A549 (cell line): Measurements from ENCODE around the gene DLG2. TPM values are rescaled to one million over a fixed set of nuclear protein-coding genes. Genes with fewer than 3 reads are reported as not detected.

Experiments
- ATAC-seq, 2 experiments: fragments of 200-7000 bp in 1 of 2; fragments of >200 bp in 1 of 2; cut with Nextera tagmentation in 1 of 2; cut with Tn5 transposase in 1 of 2; 3 replicates each; pipeline versions ENCODE4 v1.8.0 to v1.9.1; 2018 to 2020; ENCODE audit warnings: mild to moderate bottlenecking in 1 of 2, moderate library complexity in 1 of 2
- CTCF ChIA-PET: fragments of 300-600 bp; sonication (Branson Sonifier 250); formaldehyde crosslinking; extraction: SDS; loops from one replicate; lab custom pipeline; 2021; ENCODE audit warnings: antibody characterized with exemption, inconsistent platforms; lab: Yijun Ruan, JAX
- POLR2A ChIA-PET: fragments of 350-600 bp; formaldehyde crosslinking; extraction: SDS; loops from one replicate; lab custom pipeline; 2021; ENCODE audit warnings: antibody characterized with exemption, inconsistent platforms; lab: Yijun Ruan, JAX
- DNase-seq, 2 experiments: peaks; one replicate each; pipeline versions ENCODE4 v3.0.0 to v3.0.0-alpha.2; 2011 to 2016; ENCODE audit warnings: low read depth in 1 of 2, low spot score in 1 of 2
- FAIRE-seq: peaks from 2 replicates; lab custom pipeline; 2011; peaks lifted over from hg19 to GRCh38; lab: Jason Lieb, UNC
- H3K27ac ChIP-seq, 2 experiments: fragments of >200 bp; sonication (Bioruptor Twin); formaldehyde crosslinking; 3 replicates each; pipeline ENCODE4 v1.5.1; 2016 to 2017
- H3K4me1 ChIP-seq: fragments of >200 bp; sonication (Bioruptor Twin); formaldehyde crosslinking; 3 replicates; pipeline ENCODE4 v1.6.1; 2016
- H3K4me2 ChIP-seq: fragments of >200 bp; sonication (Bioruptor Twin); formaldehyde crosslinking; 3 replicates; pipeline ENCODE4 v1.6.1; 2016
- H3K4me3 ChIP-seq: fragments of >200 bp; sonication (Bioruptor Twin); formaldehyde crosslinking; 3 replicates; pipeline ENCODE4 v1.5.1; 2016
- H3K9me3 ChIP-seq: fragments of >200 bp; sonication (Bioruptor Twin); formaldehyde crosslinking; 3 replicates; pipeline ENCODE4 v1.6.1; 2016
- BHLHE40 ChIP-seq: IDR thresholded peaks from 2 replicates; pipeline ENCODE4 v1.6.1; 2012; ENCODE audit warnings: low read depth, low read length, inconsistent platforms
- CEBPB ChIP-seq, 2 experiments: fragments of >200 bp in 1 of 2; sonication (Bioruptor Twin) in 1 of 2; formaldehyde crosslinking in 1 of 2; IDR thresholded peaks; 2 replicates each; pipeline ENCODE4 v1.6.1; 2012 to 2016
- CHD2 ChIP-seq: fragments of 150-350 bp; IDR thresholded peaks from 2 replicates; pipeline ENCODE4 v1.6.1; 2014; ENCODE audit warnings: low read length; ENCODE audit not compliant: partially characterized antibody
- E2F6 ChIP-seq: IDR thresholded peaks from 2 replicates; pipeline ENCODE4 v1.6.1; 2012; ENCODE audit warnings: low read depth, borderline replicate concordance
- EHMT2 ChIP-seq: fragments of 200-600 bp; sonication (generic); IDR thresholded peaks from 2 replicates; pipeline ENCODE4 v1.6.1; 2016; ENCODE audit warnings: antibody characterized with exemption, low read depth, mild to moderate bottlenecking, moderate library complexity
- ELK1 ChIP-seq: fragments of 150-350 bp; IDR thresholded peaks from 2 replicates; pipeline ENCODE4 v1.6.1; 2014; ENCODE audit warnings: low read depth, mild to moderate bottlenecking, low read length
- EP300 ChIP-seq, 2 experiments: fragments of >200 bp; sonication (Bioruptor Twin); formaldehyde crosslinking; IDR thresholded peaks; 2 replicates in 1 of 2; 3 replicates in 1 of 2; pipeline ENCODE4 v1.6.1; 2016 to 2017
- FOSB ChIP-seq: fragments of 250-450 bp; sonication (Bioruptor Pico); IDR thresholded peaks from 2 replicates; pipeline ENCODE4 v1.5.0; 2020; ENCODE audit warnings: mild to moderate bottlenecking, moderate library complexity
- FOXS1 ChIP-seq: fragments of 250-450 bp; sonication (Bioruptor Pico); IDR thresholded peaks from 2 replicates; pipeline ENCODE4 v1.5.0; 2020; ENCODE audit warnings: mild to moderate bottlenecking, moderate library complexity
- HES2 ChIP-seq: fragments of >200 bp; sonication (Bioruptor Twin); formaldehyde crosslinking; IDR thresholded peaks from 2 replicates; pipeline ENCODE4 v1.6.1; 2016
- HMGXB4 ChIP-seq: fragments of 250-450 bp; sonication (Bioruptor Pico); IDR thresholded peaks from 2 replicates; pipeline ENCODE4 v1.5.0; 2021; ENCODE audit warnings: mild to moderate bottlenecking, moderate library complexity, borderline replicate concordance
- HOXA7 ChIP-seq: fragments of 250-450 bp; sonication (Bioruptor Pico); IDR thresholded peaks from 2 replicates; pipeline ENCODE4 v1.5.0; 2020; ENCODE audit warnings: mild to moderate bottlenecking, moderate library complexity
- HOXB13 ChIP-seq: fragments of 250-450 bp; sonication (Bioruptor Pico); IDR thresholded peaks from 2 replicates; pipeline ENCODE4 v1.5.0; 2020; ENCODE audit warnings: low read depth, mild to moderate bottlenecking, moderate library complexity
- KDM5A ChIP-seq: fragments of 200-600 bp; sonication (generic); IDR thresholded peaks from 2 replicates; pipeline ENCODE4 v1.6.1; 2016; ENCODE audit warnings: antibody characterized with exemption, mild to moderate bottlenecking
- MAFK ChIP-seq: fragments of 450-650 bp; IDR thresholded peaks from 2 replicates; pipeline ENCODE4 v1.6.1; 2014; ENCODE audit not compliant: partially characterized antibody
- NFE2L2 ChIP-seq: fragments of 150-350 bp; conservative IDR thresholded peaks from 2 replicates; pipeline ENCODE4 v1.6.1; 2014; ENCODE audit warnings: low read length
- NPAS2 ChIP-seq: fragments of 250-450 bp; sonication (Bioruptor Pico); IDR thresholded peaks from 2 replicates; pipeline ENCODE4 v1.8.0; 2022; ENCODE audit warnings: mild to moderate bottlenecking, moderate library complexity, borderline replicate concordance
- PBX3 ChIP-seq: IDR thresholded peaks from 2 replicates; pipeline ENCODE4 v1.6.1; 2012
- PHF8 ChIP-seq: fragments of 200-600 bp; sonication (generic); IDR thresholded peaks from 2 replicates; pipeline ENCODE4 v1.6.1; 2016; ENCODE audit warnings: low read depth, mild to moderate bottlenecking, antibody characterized with exemption, moderate library complexity, borderline replicate concordance
- RAD21 ChIP-seq, 2 experiments: fragments of >200 bp in 1 of 2; sonication (Bioruptor Twin) in 1 of 2; formaldehyde crosslinking in 1 of 2; IDR thresholded peaks in 1 of 2; conservative IDR thresholded peaks in 1 of 2; 2 replicates in 1 of 2; 3 replicates in 1 of 2; pipeline ENCODE4 v1.6.1; 2012 to 2018; ENCODE audit warnings: inconsistent platforms in 1 of 2
- RARB ChIP-seq: fragments of 250-450 bp; sonication (Bioruptor Pico); IDR thresholded peaks from 2 replicates; pipeline ENCODE4 v1.8.0; 2021; ENCODE audit warnings: mild to moderate bottlenecking, moderate library complexity
- REST ChIP-seq: fragments of 200-600 bp; sonication (generic); IDR thresholded peaks from 2 replicates; pipeline ENCODE4 v1.6.1; 2016; ENCODE audit warnings: antibody characterized with exemption, mild to moderate bottlenecking, moderate library complexity
- RFX5 ChIP-seq: fragments of 450-650 bp; IDR thresholded peaks from 2 replicates; pipeline ENCODE4 v1.7.1; 2014; ENCODE audit warnings: antibody characterized with exemption, mild to moderate bottlenecking, moderate library complexity
- SMC3 ChIP-seq: fragments of >200 bp; sonication (Bioruptor Twin); formaldehyde crosslinking; IDR thresholded peaks from 3 replicates; pipeline ENCODE4 v1.6.1; 2018; ENCODE audit warnings: inconsistent platforms
- SREBF2 ChIP-seq: fragments of 450-650 bp; IDR thresholded peaks from 2 replicates; pipeline ENCODE4 v1.6.1; 2014; ENCODE audit warnings: mild to moderate bottlenecking, moderate library complexity
- TFCP2L1 ChIP-seq: fragments of 250-450 bp; sonication (Bioruptor Pico); IDR thresholded peaks from 2 replicates; pipeline ENCODE4 v1.5.0; 2021; ENCODE audit warnings: mild to moderate bottlenecking
- WGBS: methylation state at CpG from one replicate; pipeline ENCODE4 v1.1.6; 2017; ENCODE audit errors: missing lambda C conversion rate; 5-methylcytosine and 5-hydroxymethylcytosine counted together
- polyA plus RNA-seq, 4 experiments: library from polyadenylated mRNA; depleted of rRNA in 3 of 4; stranded (reverse); fragments of >200 nt; fragmentation: RNase III in 1 of 4; extraction: RNeasy Plus Mini Kit Qiagen cat#74134 plus additional on column Dnase treatment in 1 of 4; gene quantifications; 2 replicates in 3 of 4; 3 replicates in 1 of 4; pipeline ENCODE4 v1.2.3, GENCODE V29; 2011 to 2017

Gene DLG2
- polyA plus RNA-seq, 2 of the 4 experiments (the other 2 are of a cell fraction), result 0.26 to 0.79 TPM

- Histone ChIP-seq H3K9me3 (no peaks in the 10 kb centered on the region), H3K4me3 (no peak overlapping the region), H3K4me2 (no peak overlapping the region), H3K27ac (no peak overlapping the region), H3K4me1 (no peaks in the 10 kb centered on the region)
- ATAC-seq, result no peak
- no peak for DNase-seq
- no peak for FAIRE-seq
- POLR2A ChIA-PET, result no interaction called here
- TF ChIP-seq HMGXB4 (CRISPR knock-in tag), result no peak
- TF ChIP-seq TFCP2L1 (CRISPR knock-in tag), result no peak
- no peak for TF ChIP-seq ELK1
- no peak for TF ChIP-seq SMC3
- TF ChIP-seq RARB (CRISPR knock-in tag), result no peak
- no peak for TF ChIP-seq E2F6
- TF ChIP-seq FOSB (CRISPR knock-in tag), result no peak
- TF ChIP-seq NPAS2 (CRISPR knock-in tag), result no peak
- TF ChIP-seq CEBPB (IDR thresholded peaks at IDR 0.05), result no peak
- TF ChIP-seq REST, result no peak
- no peak for TF ChIP-seq KDM5A
- no peak for TF ChIP-seq BHLHE40
- TF ChIP-seq MAFK, result no peak
- no peak for TF ChIP-seq EHMT2
- TF ChIP-seq CHD2, result no peak
- TF ChIP-seq RFX5, result no peak
- TF ChIP-seq HOXB13, result no peak
- CTCF ChIA-PET, result no interaction called here
Observed at GRCh38 chr11:84857746-84858145, 769.4 kb downstream of the DLG2 start.

GRCh38 chr11:84855508-84856245 lies 771.5 kb downstream of the DLG2 start:
- ChIA-PET POLR2A (no interaction called here), CTCF (no interaction called here)
- Histone ChIP-seq H3K4me2 (no peak overlapping the region; the same call in 2 of the 3 replicates), H3K4me1 (no peaks in the 10 kb centered on the region), H3K4me3 (no peak overlapping the region), H3K27ac (no peak overlapping the region), H3K9me3 (no peaks in the 10 kb centered on the region)
- TF ChIP-seq HOXB13 (no peak), SREBF2 (no peak), PBX3 (no peak), PHF8 (no peak), HOXA7 (no peak), FOXS1 (CRISPR knock-in tag) (no peak), FOSB (CRISPR knock-in tag) (no peak), RAD21 (conservative IDR thresholded peaks at IDR 0.05 in 1 of 2, IDR thresholded peaks at IDR 0.05 in 1 of 2) (no peak), EP300 (IDR thresholded peaks at IDR 0.05) (no peak), HES2 (no peak), NFE2L2 (no peak)
- no peak for ATAC-seq
- no peak for FAIRE-seq
- WGBS, result 10% methylated on average over 3 of the region's 3 CpGs
- no peak for DNase-seq
